Lung (tissue), 12 donors: Measurements from ENCODE around the gene RPE. TPM values are rescaled to one million over a fixed set of nuclear protein-coding genes. Genes with fewer than 3 reads are reported as not detected.

Experiments used
- ATAC-seq: fragments of 200-7000 bp; cut with Tn5 transposase; one replicate; pipeline ENCODE4 v1.9.1; 2020; ENCODE audit warnings: moderate number of reproducible peaks; ENCODE audit not compliant: insufficient read depth, low FRiP score
- DNase-seq, 3 donors: peaks; one replicate each; pipeline ENCODE4 v3.0.0-alpha.2; 2013 to 2017
- H3K27ac ChIP-seq, 2 donors: one replicate each; pipeline ENCODE4 v1.5.1; 2013; ENCODE audit warnings: mild to moderate bottlenecking in 2 of 2, moderate library complexity in 2 of 2, control low read depth in 1 of 2, inconsistent platforms in 1 of 2, low read depth in 1 of 2, low read length in 1 of 2
- H3K27me3 ChIP-seq, 3 donors: one replicate each; pipeline ENCODE4 v1.5.1; 2013; ENCODE audit warnings: low read length in 2 of 3; ENCODE audit not compliant: control insufficient read depth in 3 of 3, insufficient read depth in 3 of 3
- H3K36me3 ChIP-seq, 4 donors: one replicate each; pipeline ENCODE4 v1.5.1; 2013; ENCODE audit warnings: low read length in 4 of 4, mild to moderate bottlenecking in 1 of 4, moderate library complexity in 1 of 4; ENCODE audit not compliant: control insufficient read depth in 4 of 4, insufficient read depth in 4 of 4
- H3K4me1 ChIP-seq, 5 donors: one replicate each; pipeline ENCODE4 v1.5.1; 2013; ENCODE audit warnings: low read length in 5 of 5, mild to moderate bottlenecking in 2 of 5, moderate library complexity in 1 of 5; ENCODE audit not compliant: control insufficient read depth in 5 of 5, insufficient read depth in 5 of 5
- H3K4me3 ChIP-seq: one replicate; pipeline ENCODE4 v1.5.1; 2013; ENCODE audit warnings: mild to moderate bottlenecking, control low read depth, moderate library complexity
- H3K9ac ChIP-seq, 2 donors: one replicate each; pipeline ENCODE4 v1.5.1; 2013; ENCODE audit warnings: low read length in 2 of 2, control low read depth in 1 of 2; ENCODE audit not compliant: insufficient read depth in 1 of 2
- H3K9me3 ChIP-seq, 4 donors: one replicate each; pipeline ENCODE4 v1.5.1; 2013; ENCODE audit warnings: low read length in 3 of 4, mild to moderate bottlenecking in 1 of 4, moderate library complexity in 1 of 4; ENCODE audit not compliant: control insufficient read depth in 4 of 4, insufficient read depth in 3 of 4
- WGBS, 2 donors: extraction: QIAGEN DNeasy Blood & Tissue Kit; methylation state at CpG; one replicate each; pipeline ENCODE4 v1.1.7; 2013; 5-methylcytosine and 5-hydroxymethylcytosine counted together
- polyA plus RNA-seq, 2 donors: library from polyadenylated mRNA; stranded (reverse); fragments of 200-250 nt; gene quantifications; one replicate each; pipeline ENCODE4 v1.2.1, GENCODE V29; 2013
- total RNA-seq, 2 donors: library from RNA; depleted of rRNA in 1 of 2; stranded (reverse); fragments of >200 nt in 1 of 2; gene quantifications; one replicate each; pipeline ENCODE4 v1.2.1, GENCODE V29; 2014 to 2021
- TF ChIP-seq, protein P1 (sequence below): IDR thresholded peaks from 2 replicates; pipeline ENCODE4 v1.5.1; 2012; ENCODE audit warnings: mild to moderate bottlenecking; ENCODE audit errors: control extremely low read depth, extremely low read depth
- donor health status: control.
- donor health status: control.
- donor health status: Bipolar disorder and iron deficiency.
- donor health status: healthy.
- donor health status: DM: yes; HTN: yes; CAD: no.

The RPE gene
- total and polyA plus RNA-seq, 4 donors, result 12.5 to 72.2 (median 33.9) TPM

DNA sequence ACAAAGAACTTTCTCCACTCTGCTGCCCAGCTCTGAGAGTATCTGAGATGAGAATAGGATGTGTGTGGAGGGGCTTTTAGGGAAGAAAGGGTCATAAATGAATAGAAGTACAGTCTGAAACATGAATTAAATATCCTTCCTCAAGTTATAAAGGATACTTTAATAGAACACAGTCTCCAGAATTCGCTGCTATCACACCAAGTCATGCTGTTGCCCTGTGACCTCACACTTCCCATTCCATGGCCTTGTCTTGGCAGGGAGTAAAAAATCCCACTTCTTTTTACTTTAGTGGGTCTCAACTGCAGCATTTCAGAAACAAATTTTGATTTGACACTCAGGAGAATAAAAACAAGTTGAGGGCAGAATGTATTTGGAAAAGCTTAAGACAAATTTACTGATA lies 3.8 kb upstream of the RPE start:
- no peak overlapping the region for H3K9ac ChIP-seq
- ATAC-seq (no peak), DNase-seq (no peak)
- no peak overlapping the region for H3K4me3 ChIP-seq
- peaks cover 0 to 3% (median 0%) of the 10 kb centered on the region in 3 donors for H3K27me3 ChIP-seq
- TF ChIP-seq, protein P1, sequence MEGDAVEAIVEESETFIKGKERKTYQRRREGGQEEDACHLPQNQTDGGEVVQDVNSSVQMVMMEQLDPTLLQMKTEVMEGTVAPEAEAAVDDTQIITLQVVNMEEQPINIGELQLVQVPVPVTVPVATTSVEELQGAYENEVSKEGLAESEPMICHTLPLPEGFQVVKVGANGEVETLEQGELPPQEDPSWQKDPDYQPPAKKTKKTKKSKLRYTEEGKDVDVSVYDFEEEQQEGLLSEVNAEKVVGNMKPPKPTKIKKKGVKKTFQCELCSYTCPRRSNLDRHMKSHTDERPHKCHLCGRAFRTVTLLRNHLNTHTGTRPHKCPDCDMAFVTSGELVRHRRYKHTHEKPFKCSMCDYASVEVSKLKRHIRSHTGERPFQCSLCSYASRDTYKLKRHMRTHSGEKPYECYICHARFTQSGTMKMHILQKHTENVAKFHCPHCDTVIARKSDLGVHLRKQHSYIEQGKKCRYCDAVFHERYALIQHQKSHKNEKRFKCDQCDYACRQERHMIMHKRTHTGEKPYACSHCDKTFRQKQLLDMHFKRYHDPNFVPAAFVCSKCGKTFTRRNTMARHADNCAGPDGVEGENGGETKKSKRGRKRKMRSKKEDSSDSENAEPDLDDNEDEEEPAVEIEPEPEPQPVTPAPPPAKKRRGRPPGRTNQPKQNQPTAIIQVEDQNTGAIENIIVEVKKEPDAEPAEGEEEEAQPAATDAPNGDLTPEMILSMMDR, result no peak
- no peaks in the 10 kb centered on the region for H3K9me3 ChIP-seq
- WGBS, 2 donors, result 48 to 86% methylated on average over 1 of the region's 1 CpG
- peaks cover 0 to 5% (median 0%) of the 10 kb centered on the region in 4 donors for H3K36me3 ChIP-seq
- no peak overlapping the region for H3K27ac ChIP-seq
- peaks cover 0 to 9% (median 0%) of the 10 kb centered on the region in 5 donors for H3K4me1 ChIP-seq

DNA sequence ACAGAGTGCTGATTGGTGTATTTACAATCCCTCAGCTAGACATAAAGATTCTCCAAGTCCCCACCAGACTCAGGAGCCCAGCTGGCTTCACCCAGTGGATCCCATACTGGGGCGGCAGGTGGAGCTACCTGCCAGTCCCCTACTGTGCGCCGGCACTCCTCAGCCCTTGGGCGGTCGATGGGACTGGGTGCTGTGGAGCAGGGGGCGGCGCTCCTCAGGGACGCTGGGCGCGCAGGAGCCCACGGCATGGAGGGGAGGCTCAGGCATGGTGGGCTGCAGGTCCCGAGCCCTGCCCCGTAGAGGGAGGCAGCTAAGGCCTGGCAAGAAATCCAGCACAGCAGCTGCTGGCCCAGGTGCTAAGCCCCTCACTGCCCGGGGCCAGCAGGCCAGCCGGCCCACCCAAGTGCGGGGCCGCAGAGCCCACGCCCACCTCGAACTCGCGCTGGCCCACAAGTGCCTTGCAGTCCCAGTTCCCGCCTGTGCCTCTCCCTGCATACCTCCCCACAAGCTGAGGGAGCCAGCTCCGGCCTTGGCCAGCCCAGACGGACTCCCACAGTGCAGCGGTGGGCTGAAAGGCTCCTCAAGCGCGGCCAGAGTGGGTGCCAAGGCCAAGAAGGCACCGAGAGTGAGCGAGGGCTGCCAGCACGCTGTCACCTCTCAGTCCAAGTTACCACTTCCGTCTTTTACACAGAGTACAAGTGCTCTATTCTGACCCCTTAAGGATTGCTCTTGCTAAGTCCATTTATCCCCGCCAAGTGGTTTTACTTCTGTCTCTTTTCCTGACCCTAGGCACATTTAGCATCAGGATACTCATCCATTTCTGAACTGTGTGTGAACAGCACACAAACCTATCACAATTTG lies 1.7 kb upstream of the RPE start:
- Histone ChIP-seq H3K27ac (no peak overlapping the region), H3K4me3 (no peak overlapping the region), H3K36me3 (peaks cover 0 to 5% (median 2%) of the 10 kb centered on the region in 4 donors), H3K9ac (no peak overlapping the region), H3K9me3 (no peaks in the 10 kb centered on the region), H3K4me1 (peaks cover 0 to 15% (median 9%) of the 10 kb centered on the region in 5 donors), H3K27me3 (peaks cover 0 to 3% (median 0%) of the 10 kb centered on the region in 3 donors)
- DNase-seq (no peak), ATAC-seq (no peak)
- WGBS, 2 donors, result 97% methylated on average over 30 to 32 of the region's 32 CpGs
- TF ChIP-seq, protein P1, result no peak

DNA sequence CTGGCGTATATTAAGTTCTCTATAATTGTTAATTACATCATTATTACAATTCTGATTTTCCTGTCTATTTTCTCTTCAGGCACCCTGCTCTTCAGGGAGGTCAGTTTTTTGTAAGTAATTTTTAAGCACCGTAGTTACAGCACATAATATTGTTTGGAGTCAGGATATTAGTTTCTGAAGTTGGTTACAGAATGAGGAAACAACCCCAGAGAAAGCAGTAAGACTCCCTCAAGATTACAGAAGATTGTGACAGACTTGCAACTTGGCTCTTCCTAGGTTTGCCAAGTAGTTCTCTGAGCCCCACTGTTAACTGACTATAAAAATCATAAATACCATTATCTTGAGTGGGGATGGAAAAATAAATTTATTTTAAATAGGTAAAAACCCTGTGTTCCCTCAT lies 921 bp downstream of the RPE start:
- no peaks in the 10 kb centered on the region for H3K9me3 ChIP-seq
- peaks cover 0 to 15% (median 12%) of the 10 kb centered on the region in 5 donors for H3K4me1 ChIP-seq
- H3K9ac ChIP-seq, result peak overlapping the region; percentile 61 to 66
- no peak overlapping the region for H3K27ac ChIP-seq
- no peaks in the 10 kb centered on the region for H3K27me3 ChIP-seq
- no peak for ATAC-seq
- H3K4me3 ChIP-seq, result no peak overlapping the region
- no peak for DNase-seq
- 20 to 23% methylated on average over 2 of the region's 2 CpGs for WGBS, 2 donors
- peaks cover 0 to 12% (median 3%) of the 10 kb centered on the region in 4 donors for H3K36me3 ChIP-seq
- TF ChIP-seq, protein P1, result no peak
